ENCODE data around the gene STOX1. TPM values are rescaled to one million over a fixed set of nuclear protein-coding genes. Genes with fewer than 3 reads are reported as not detected.

STOX1 gene
- total and polyA plus RNA-seq, 12 donors = 2.2 to 16.5 (median 9.5) TPM

DNA sequence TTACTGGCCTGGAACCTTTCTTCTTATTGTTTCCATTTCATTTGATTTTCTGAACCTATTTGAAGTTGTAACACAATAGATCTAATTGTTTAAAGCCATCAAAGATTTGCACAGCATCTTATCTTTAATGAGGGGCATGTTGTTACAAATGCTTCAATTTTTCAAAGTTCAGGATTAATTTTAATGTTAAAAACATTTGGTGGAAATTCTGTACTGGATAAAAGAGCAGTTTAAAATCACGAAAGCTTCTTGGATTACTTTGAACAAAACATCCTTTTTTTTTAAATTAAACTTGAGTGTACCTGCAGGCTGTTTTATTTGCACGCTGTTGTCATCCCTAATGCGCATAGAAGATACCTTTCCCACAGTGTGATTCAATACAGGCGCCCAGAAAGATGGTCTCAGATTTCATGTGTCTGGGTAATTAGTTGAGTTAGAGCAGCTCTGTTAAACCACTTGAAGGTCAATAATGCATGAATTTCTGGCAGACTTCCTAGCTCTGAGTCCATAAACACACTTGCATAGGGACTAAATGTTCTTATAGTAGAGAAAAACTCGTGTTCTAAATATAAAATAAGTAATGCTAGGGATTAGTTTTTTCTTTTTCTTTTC is 44.5 kb downstream of the STOX1 start:
- H3K27ac ChIP-seq = peak overlapping the region in 3 of 5 donors; percentile 32 to 71 (median 56)
- peaks cover 0 to 14% of the 10 kb centered on the region in 2 donors for H3K4me1 ChIP-seq (replicated peaks in 1 of 2)
- H3K27me3 ChIP-seq = no peaks in the 10 kb centered on the region
- no peaks in the 10 kb centered on the region for H3K9me3 ChIP-seq (replicated peaks in 1 of 3)
- no peaks in the 10 kb centered on the region for H3K36me3 ChIP-seq (replicated peaks in 1 of 2)
- intact Hi-C loops (cut with DNase I) = no loop called here
- peak in 1 of 7 donors; percentile 4 for DNase-seq
- 29 to 40% (median 32%) methylated on average over 5 of the region's 5 CpGs for WGBS, 4 donors
- H3K4me3 ChIP-seq = peak overlapping the region in 1 of 4 donors; percentile 7
- no peak for TF ChIP-seq POLR2A (IDR thresholded peaks at IDR 0.05)
- TF ChIP-seq, protein P1, sequence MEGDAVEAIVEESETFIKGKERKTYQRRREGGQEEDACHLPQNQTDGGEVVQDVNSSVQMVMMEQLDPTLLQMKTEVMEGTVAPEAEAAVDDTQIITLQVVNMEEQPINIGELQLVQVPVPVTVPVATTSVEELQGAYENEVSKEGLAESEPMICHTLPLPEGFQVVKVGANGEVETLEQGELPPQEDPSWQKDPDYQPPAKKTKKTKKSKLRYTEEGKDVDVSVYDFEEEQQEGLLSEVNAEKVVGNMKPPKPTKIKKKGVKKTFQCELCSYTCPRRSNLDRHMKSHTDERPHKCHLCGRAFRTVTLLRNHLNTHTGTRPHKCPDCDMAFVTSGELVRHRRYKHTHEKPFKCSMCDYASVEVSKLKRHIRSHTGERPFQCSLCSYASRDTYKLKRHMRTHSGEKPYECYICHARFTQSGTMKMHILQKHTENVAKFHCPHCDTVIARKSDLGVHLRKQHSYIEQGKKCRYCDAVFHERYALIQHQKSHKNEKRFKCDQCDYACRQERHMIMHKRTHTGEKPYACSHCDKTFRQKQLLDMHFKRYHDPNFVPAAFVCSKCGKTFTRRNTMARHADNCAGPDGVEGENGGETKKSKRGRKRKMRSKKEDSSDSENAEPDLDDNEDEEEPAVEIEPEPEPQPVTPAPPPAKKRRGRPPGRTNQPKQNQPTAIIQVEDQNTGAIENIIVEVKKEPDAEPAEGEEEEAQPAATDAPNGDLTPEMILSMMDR (IDR thresholded peaks at IDR 0.05) = no peak

DNA sequence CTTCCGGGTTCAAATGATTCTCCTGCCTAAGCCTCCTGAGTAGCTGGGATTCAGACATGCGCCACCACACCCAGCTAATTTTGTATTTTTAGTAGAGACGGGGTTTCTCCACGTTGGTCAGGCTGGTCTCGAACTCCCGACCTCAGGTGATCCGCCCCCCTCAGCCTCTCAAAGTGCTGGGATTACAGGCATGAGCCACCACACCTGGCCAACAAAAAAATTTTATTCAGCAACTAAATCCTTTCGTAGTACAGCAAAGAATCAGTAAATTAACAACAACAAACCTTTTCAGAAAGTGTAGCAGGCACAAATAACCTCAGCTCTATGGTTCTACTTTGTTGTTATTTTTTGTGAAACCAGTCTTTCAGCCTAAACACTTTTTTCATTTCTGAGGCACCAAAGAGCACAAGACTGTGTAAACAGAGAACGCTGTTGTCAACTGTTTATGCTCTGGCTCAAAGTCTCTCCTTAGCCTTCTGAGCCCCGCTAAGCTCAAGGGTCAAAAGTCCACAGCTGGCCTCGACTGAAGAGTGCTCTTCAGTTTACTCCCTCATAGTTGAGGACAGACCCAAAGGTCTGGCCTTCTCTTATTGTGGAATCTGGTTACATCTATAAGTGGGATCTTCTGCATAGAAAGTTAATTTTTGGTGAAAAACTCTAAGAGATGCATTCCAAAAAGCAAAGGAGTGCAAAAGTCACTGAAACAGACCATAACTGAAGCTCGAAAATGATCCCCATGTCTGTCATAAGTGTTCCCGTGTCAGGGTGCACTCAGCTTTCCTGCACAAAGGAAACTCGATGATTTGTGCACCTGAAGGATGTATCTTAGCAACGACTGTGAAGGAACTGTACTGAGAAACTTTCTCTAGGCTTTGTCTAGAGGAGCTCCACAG is 49.2 kb downstream of the STOX1 start:
- Histone ChIP-seq H3K27me3 (no peaks in the 10 kb centered on the region), H3K4me1 (replicated peaks in 1 of 2) (peaks cover 0 to 5% of the 10 kb centered on the region in 2 donors), H3K36me3 (replicated peaks in 1 of 2) (no peaks in the 10 kb centered on the region), H3K9me3 (replicated peaks in 1 of 3) (no peaks in the 10 kb centered on the region), H3K27ac (no peak overlapping the region), H3K4me3 (no peak overlapping the region)
- TF ChIP-seq, protein P1 (IDR thresholded peaks at IDR 0.05) = no peak
- TF ChIP-seq POLR2A (IDR thresholded peaks at IDR 0.05) = no peak
- no peak for DNase-seq
- WGBS, 4 donors = 81 to 85% (median 84%) methylated on average over 15 of the region's 15 CpGs
- intact Hi-C loops (cut with DNase I) = no loop called here

DNA sequence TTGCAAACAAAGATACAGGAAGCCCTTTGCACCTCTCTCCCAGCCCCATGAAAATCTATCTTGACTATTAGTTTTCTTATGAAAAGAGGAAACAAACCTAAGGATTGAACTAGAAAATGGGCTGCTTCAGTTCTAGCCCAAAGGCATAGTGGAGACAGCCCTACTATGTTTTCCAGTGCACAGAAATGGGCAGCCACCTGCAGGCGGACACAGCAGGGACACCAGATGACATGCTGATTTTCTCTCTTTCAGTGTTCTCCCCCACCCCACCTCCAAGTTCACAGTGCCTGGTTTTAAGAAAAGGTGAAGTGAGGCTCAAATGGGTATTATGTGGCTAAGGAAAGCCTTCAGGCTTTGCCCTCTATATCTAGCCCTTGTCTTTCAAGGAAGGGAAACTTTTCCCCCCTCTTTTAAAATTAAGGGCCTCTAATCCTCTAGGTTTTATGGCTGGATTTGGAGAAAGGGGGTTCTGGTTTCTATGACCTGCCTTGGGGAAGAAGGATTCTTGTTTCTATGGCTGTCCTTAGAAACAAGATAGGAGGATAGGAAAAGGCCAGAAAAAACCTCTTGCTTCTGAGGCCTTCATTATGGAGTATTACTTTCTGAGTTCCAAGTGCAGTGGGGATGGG is 50.3 kb downstream of the STOX1 start:
- 87 to 100% (median 89%) methylated on average over 1 of the region's 1 CpG for WGBS, 4 donors
- DNase-seq = no peak
- TF ChIP-seq POLR2A (IDR thresholded peaks at IDR 0.05) = no peak
- TF ChIP-seq, protein P1 (IDR thresholded peaks at IDR 0.05) = no peak
- Histone ChIP-seq H3K9me3 (replicated peaks in 1 of 3) (no peaks in the 10 kb centered on the region), H3K27me3 (no peaks in the 10 kb centered on the region), H3K4me3 (no peak overlapping the region), H3K4me1 (replicated peaks in 1 of 2) (no peaks in the 10 kb centered on the region), H3K27ac (no peak overlapping the region), H3K36me3 (replicated peaks in 1 of 2) (no peaks in the 10 kb centered on the region)
- intact Hi-C loops (cut with DNase I) = no loop called here

DNA sequence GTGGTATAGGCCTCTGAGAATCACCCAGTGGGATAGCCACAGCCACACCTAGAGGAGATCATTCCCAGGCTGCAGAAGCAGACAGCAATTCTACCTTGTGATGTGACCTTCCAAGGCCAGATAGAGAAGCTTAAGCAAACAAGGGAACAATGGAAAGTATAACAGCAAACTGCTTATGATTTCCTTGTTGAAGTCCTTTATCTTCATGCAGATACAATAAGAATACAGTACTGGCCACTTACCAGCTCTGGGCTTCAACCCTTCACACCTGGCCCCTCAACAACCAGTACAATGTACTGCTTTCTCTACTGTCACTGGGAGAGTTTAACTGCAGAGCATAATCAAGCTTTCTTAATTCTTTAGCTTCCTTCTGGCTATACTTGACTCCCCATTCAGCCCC is 51.2 kb downstream of the STOX1 start:
- TF ChIP-seq POLR2A (IDR thresholded peaks at IDR 0.05) = no peak
- TF ChIP-seq, protein P1 (IDR thresholded peaks at IDR 0.05) = no peak
- Histone ChIP-seq H3K36me3 (replicated peaks in 1 of 2) (no peaks in the 10 kb centered on the region), H3K9me3 (replicated peaks in 1 of 3) (no peaks in the 10 kb centered on the region), H3K27me3 (no peaks in the 10 kb centered on the region), H3K4me3 (no peak overlapping the region), H3K4me1 (replicated peaks in 1 of 2) (no peaks in the 10 kb centered on the region), H3K27ac (no peak overlapping the region)
- intact Hi-C loops (cut with DNase I) = no loop called here
- DNase-seq = no peak
